Activated effector memory CD4-positive, alpha-beta T cell treated with Interleukin-2 at 50 U/mL for 16 hours (primary cell): ENCODE measurements around the gene APOA1.
"Not testable (repeated sequence)": the region's sequence is repeated elsewhere in the genome, so short reads cannot be mapped to it uniquely, and the experiment has no call there.

ENCODE experiments used
- DNase-seq: peaks from one replicate; pipeline ENCODE4 v3.0.0-alpha.2; 2020

Gene APOA1

GRCh38 chr11:116811194-116811593, 26.2 kb downstream of the APOA1 start:
- DNase-seq = no peak

DNA sequence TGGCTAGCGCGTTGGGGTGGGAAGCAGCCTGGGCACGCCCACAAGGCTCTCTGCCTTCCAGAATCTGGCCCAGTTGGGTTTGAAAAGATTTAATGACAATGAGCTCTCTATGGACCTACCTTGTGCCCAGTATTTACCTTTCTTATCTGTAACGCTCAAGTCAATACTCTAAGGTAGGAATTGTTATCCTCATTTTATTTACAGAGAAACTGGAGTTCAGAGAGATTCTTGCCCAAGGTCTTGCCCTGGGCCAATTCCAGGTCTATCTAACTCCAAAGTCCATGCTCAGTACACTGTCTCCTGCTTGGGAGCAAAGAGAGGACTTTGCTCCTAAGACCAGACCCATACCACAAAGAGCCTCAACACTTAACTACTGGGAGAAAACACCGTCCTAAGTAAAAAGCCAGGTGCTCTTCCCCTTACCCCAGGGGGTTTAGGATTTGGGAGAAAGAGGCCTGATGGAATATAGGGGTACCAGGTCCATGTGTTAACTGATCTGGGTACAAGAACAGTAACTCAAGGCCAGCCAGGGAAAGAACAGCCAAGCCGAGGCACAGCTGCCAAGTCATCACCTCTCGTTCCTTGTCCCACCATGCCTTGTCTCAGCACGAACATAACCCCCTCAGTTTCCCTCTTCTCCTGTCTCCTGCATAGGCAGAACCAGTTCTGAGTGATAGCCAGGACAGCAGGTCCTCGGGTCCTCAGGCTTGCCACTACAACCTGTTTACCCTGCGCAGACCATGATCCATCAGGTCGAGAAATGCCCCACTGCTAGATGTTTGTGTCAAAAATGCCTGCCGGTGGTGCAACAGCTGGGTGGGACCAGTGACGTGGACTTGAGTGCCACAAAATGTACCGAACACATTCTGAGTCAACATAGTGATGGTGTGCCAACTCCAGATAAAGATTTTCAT, 28.9 kb downstream of the APOA1 start:
- DNase-seq = no peak

GRCh38 chr11:116807601-116808261, 29.7 kb downstream of the APOA1 start:
- DNase-seq = no peak

DNA sequence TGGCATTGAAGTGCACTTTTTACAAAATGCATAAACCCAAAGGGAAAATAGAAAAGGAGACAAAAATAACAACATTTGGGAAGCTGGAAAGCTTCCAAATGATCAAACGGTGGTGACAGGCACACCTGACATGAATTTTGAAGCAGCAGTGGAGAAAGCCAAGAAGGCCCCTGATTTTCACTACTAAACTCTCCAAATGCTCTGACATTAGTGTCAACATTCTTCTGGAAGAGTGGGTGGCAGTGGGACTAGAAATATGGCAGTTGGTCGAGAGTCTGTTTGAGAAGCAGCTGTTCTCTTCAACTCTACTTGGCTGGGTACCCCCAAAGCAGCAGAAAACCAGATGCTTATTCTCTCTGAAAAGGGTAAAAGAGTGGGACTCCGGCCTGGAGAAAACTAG, 33.4 kb downstream of the APOA1 start:
- no peak for DNase-seq

DNA sequence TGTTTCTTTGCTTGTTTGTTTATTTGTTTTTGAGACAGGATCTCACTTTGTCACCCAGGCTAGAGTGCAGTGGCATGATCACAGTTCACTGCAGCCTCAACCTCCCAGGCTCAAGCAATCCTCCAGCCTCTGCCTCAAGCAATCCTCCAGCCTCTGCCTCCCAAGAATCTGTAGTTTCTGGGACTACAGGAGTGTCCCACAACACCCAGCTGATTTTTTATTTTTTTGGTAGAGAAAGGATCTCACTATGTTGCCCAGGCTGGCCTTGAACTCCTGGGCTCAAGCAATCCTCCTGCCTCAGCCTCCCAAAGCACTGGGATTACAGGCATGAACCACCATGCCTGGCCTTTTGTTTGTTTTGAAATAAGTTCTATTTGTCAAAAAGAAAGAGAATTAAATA, 35.8 kb downstream of the APOA1 start:
- DNase-seq = not testable (repeated sequence)

DNA sequence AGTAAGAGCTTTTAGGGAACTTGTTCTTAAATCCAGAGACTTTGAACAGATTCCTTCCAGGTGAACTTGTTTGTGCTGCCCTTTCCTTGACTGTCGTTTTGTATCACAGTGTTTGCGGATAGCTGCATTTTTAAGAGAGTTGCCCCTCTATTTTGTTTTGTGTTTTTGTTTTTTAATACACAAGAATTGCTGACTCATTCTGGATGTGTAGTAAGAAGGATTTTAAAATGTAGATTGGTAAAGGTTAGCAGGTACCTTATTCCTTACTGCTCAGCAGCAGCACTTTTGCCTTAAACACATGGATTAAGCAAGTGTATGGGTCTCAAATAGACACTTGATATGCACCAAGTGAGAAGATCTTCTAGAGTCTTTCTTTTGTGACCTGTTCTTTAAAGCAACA, 36.8 kb downstream of the APOA1 start:
- no peak for DNase-seq

DNA sequence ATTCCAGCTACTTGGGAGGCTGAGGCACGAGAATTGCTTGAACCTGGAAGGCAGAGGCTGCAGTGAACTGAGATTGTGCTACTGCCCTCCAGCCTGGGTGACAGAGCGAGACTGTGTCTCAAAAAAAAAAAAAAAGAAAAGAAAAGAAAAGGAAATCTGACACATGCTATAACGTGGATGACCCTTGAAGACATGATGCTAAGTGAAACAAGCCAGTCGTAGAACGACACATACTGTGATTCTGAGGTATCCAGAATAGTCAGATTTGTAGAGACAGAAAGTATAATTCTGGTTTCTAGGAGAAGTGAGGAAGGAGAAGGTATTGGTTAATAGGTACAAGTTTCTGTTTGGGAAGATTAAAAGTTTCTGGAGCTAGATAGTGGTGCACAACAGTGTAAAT, 39.1 kb downstream of the APOA1 start:
- DNase-seq = no peak

DNA sequence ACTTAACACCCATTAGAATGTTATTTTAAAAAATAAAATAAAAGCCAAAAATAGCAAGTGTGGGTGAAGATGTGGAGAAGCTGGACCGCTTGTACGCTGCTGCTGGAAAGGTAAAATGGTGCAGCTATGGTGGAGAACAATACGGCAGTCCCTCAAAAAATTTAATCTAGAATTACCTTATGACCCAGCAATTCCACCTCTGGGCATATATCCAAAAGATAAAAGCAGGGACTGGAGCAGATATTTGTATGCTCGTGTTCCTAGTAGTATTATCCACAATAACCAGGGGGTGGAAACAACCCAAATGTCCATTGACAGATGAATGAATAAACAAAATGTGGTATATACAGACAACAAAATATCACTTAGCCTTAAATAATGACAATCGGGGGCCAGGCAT, 39.6 kb downstream of the APOA1 start:
- DNase-seq = no peak

- no peak for DNase-seq
Measured at GRCh38 chr11:116796548-116796947, 40.9 kb downstream of the APOA1 start.

- no peak for DNase-seq
Measured at GRCh38 chr11:116794851-116795250, 42.6 kb downstream of the APOA1 start.

DNA sequence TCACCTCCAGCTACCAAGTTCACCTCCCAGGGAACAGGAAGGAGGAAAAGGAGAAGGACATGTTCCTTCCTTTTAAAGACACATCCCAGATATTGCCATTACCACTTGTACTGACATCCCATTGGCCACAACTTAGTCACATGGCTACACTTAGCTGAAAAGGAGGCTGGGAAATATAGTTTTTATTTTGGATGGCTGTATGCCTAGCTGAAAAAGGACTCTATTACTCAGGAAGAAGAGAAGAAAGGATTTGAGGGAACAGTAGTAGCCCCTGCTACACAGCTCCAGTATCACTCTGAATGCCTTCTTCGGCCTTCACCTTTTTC, 43.7 kb downstream of the APOA1 start:
- no peak for DNase-seq

DNA sequence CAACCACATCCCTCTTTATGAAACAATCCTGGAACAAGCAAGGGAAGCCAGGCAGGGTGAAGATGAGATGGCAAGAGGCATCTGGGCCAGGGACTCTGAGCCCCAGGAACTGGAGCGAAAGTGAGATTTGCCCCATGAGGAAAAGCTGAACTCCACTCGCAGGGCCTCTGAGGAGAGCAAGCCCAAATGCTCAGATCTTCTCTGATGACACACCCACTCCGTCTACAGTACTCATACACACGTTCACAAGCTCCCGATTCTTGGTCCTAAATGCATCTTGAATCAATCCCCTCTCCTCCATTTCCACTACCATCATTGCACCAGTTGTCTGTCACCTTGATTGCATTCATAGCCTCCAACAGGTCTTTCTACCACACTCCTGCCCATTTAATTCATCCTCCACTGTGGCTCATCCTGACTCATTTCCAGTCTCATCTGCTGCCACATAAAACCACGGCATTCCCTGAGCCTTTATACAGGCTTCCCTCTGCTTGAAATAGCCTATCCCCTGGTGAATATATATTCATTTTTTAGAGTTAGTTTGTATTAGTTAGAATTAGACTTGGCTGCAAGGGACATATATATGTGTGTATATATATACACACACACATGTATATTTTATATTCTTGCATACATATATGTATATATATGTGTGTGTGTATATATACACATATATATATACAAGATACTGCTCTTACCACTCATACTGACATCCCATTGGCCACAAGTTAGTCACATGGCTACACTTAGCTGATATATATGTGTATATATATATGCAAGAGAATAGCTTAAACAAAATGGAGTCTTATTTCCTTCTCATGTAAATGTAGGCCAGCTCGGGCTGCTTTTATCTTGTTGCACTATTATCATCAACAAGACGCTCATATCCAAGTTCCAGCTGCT, 44.3 kb downstream of the APOA1 start:
- DNase-seq = no peak

- no peak for DNase-seq
Measured at GRCh38 chr11:116792144-116792868, 45.1 kb downstream of the APOA1 start.

- no peak for DNase-seq
Measured at GRCh38 chr11:116791813-116792143, 45.6 kb downstream of the APOA1 start, which contains the start of gene APOA5. Gene APOA5 (minus strand): TSS chr11:116791879. CDS start chr11:116791860, 19 bp downstream.

GRCh38 chr11:116791002-116791812, 46.2 kb downstream of the APOA1 start:
- DNase-seq = peak; percentile 59

DNA sequence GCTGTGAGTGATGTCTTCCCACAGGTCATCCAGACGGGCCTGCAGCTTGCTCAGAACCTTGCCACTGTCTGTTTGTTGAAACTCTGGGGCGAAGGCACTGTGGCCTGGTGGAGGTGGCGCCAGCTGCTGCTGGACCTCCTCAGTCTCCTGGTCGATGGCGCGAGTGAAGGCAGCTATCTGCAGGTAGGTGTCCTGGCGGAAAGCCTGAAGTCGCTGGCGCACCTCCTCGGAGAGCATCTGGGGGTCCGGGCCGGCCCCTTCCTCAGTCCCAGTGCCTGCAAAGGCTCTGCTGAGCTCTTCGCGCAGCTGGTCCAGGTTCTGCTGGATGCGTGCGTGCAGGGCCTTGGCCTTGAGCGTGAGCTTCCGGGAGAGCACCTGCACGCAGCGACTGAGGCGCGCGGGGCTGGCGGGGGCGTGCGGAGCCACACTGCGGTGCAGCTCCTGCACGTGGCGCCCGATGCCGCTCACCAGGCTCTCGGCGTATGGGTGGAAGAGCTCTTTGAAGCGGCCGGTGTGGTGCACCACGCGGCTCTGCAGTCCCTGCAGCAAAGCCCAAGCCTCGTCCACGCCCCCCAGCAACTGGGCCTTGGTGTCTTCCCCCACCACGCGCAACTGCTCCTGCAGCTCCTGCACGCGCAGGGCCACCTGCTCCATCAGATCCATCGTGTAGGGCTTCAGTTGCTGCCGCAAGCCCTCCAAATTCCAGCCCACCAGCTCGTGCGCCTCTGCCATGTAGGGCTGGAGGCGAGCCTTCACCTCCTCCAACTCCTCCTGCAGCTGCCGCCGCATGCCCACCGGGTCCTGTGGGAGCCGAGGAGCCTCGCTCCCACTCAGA, 47.0 kb downstream of the APOA1 start:
- DNase-seq = no peak

GRCh38 chr11:116788975-116789374, 48.4 kb downstream of the APOA1 start:
- DNase-seq = no peak

GRCh38 chr11:116788534-116788933, 48.9 kb downstream of the APOA1 start:
- no peak for DNase-seq

GRCh38 chr11:116787786-116788486, 49.5 kb downstream of the APOA1 start, which contains the start of gene ZPR1:
Gene ZPR1 (minus strand): TSS chr11:116788023. CDS start chr11:116787990, 33 bp downstream.
- DNase-seq = peak; percentile 80

GRCh38 chr11:116787436-116787785, 50.0 kb downstream of the APOA1 start:
- no peak for DNase-seq
